ENCODE data around the gene BRCA1.
A peak's percentile ranks its signal among the peaks of the same experiment; 100 is the strongest.
"Not testable (repeated sequence)": the region's sequence is repeated elsewhere in the genome, so short reads cannot be mapped to it uniquely, and the experiment has no call there.

The BRCA1 gene

GRCh38 chr17:43125133-43125966, at the start of gene BRCA1:
TSS of gene BRCA1 (minus strand) at chr17:43125364. CDS start at chr17:43124096, 1,268 bp downstream.
- TF ChIP-seq CTCF (IDR thresholded peaks at IDR 0.05; ENCODE audit: low read depth, low read length) = no peak
- peak; percentile 99 for DNase-seq (ENCODE audit: low read depth, low spot score)
- H3K4me3 ChIP-seq (ENCODE audit: low read depth, low read length) = peak within 1 kb of the TSS; percentile 87
- in situ Hi-C loops (cut with HindIII; ENCODE audit: low sequenced_read_pairs) = no loop called here

- peak; percentile 89 for DNase-seq (ENCODE audit: low read depth, low spot score)
- in situ Hi-C loops (cut with HindIII; ENCODE audit: low sequenced_read_pairs) = no loop called here
- peak overlapping the region; percentile 73 for H3K4me3 ChIP-seq (ENCODE audit: low read depth, low read length)
- TF ChIP-seq CTCF (IDR thresholded peaks at IDR 0.05; ENCODE audit: low read depth, low read length) = peak; percentile 33
Observed at GRCh38 chr17:43171586-43172487, 46.7 kb upstream of the BRCA1 start.

GRCh38 chr17:43170766-43171585, 45.8 kb upstream of the BRCA1 start, which contains the start of gene NBR1:
TSS of gene NBR1 (plus strand) at chr17:43171214. CDS start at chr17:43175800, 4,586 bp downstream.
- DNase-seq (ENCODE audit: low read depth, low spot score) = peak; percentile 98
- peak within 1 kb of the TSS; percentile 73 for H3K4me3 ChIP-seq (ENCODE audit: low read depth, low read length)
- in situ Hi-C loops (cut with HindIII; ENCODE audit: low sequenced_read_pairs) = no loop called here
- peak; percentile 5 for TF ChIP-seq CTCF (IDR thresholded peaks at IDR 0.05; ENCODE audit: low read depth, low read length)

GRCh38 chr17:43170140-43170765, 45.1 kb upstream of the BRCA1 start:
- in situ Hi-C loops (cut with HindIII; ENCODE audit: low sequenced_read_pairs) = no loop called here
- TF ChIP-seq CTCF (IDR thresholded peaks at IDR 0.05; ENCODE audit: low read depth, low read length) = no peak
- peak; percentile 97 for DNase-seq (ENCODE audit: low read depth, low spot score)
- H3K4me3 ChIP-seq (ENCODE audit: low read depth, low read length) = peak overlapping the region; percentile 73

- no peak for DNase-seq (ENCODE audit: low read depth, low spot score)
- in situ Hi-C loops (cut with HindIII; ENCODE audit: low sequenced_read_pairs) = no loop called here
- H3K4me3 ChIP-seq (ENCODE audit: low read depth, low read length) = peak overlapping the region; percentile 73
- no peak for TF ChIP-seq CTCF (IDR thresholded peaks at IDR 0.05; ENCODE audit: low read depth, low read length)
Observed at GRCh38 chr17:43169561-43170139, 44.5 kb upstream of the BRCA1 start.

GRCh38 chr17:43165971-43166370, 40.8 kb upstream of the BRCA1 start:
- H3K4me3 ChIP-seq (ENCODE audit: low read depth, low read length); in situ Hi-C loops (cut with HindIII; ENCODE audit: low sequenced_read_pairs); DNase-seq (ENCODE audit: low read depth, low spot score): not testable (repeated sequence)

- DNase-seq (ENCODE audit: low read depth, low spot score); H3K4me3 ChIP-seq (ENCODE audit: low read depth, low read length); in situ Hi-C loops (cut with HindIII; ENCODE audit: low sequenced_read_pairs): not testable (repeated sequence)
Observed at GRCh38 chr17:43159957-43160356, 34.8 kb upstream of the BRCA1 start.

- H3K4me3 ChIP-seq (ENCODE audit: low read depth, low read length); in situ Hi-C loops (cut with HindIII; ENCODE audit: low sequenced_read_pairs); DNase-seq (ENCODE audit: low read depth, low spot score): not testable (repeated sequence)
Observed at GRCh38 chr17:43159232-43159631, 34.1 kb upstream of the BRCA1 start.
